ENCODE data around the gene WDR5B.

GRCh38 chr3:122410639-122411038 lies 5.2 kb downstream of the WDR5B start:
- TF ChIP-seq CTCF (conservative IDR thresholded peaks at IDR 0.05) (no peak), ZFX (IDR thresholded peaks at IDR 0.05) (no peak)

All from C4-2B (cell line).